A549 (cell line): Measurements from ENCODE around the gene KREMEN1.

Experiments used
- BHLHE40 ChIP-seq: IDR thresholded peaks from 2 replicates; pipeline ENCODE4 v1.6.1; 2012; ENCODE audit warnings: low read depth, low read length, inconsistent platforms
- CEBPB ChIP-seq, 2 experiments: fragments of >200 bp in 1 of 2; sonication (Bioruptor Twin) in 1 of 2; formaldehyde crosslinking in 1 of 2; IDR thresholded peaks; 2 replicates each; pipeline ENCODE4 v1.6.1; 2012 to 2016
- CHD2 ChIP-seq: fragments of 150-350 bp; IDR thresholded peaks from 2 replicates; pipeline ENCODE4 v1.6.1; 2014; ENCODE audit warnings: low read length; ENCODE audit not compliant: partially characterized antibody
- EP300 ChIP-seq, 2 experiments: fragments of >200 bp; sonication (Bioruptor Twin); formaldehyde crosslinking; IDR thresholded peaks; 2 replicates in 1 of 2; 3 replicates in 1 of 2; pipeline ENCODE4 v1.6.1; 2016 to 2017
- JUN ChIP-seq, 2 experiments: fragments of >200 bp; sonication (Bioruptor Twin); formaldehyde crosslinking; IDR thresholded peaks; 2 replicates in 1 of 2; 3 replicates in 1 of 2; pipeline ENCODE4 v1.6.1; 2016 to 2017
- MAX ChIP-seq: IDR thresholded peaks from 2 replicates; pipeline ENCODE4 v1.6.1; 2012
- NR3C1 ChIP-seq: fragments of >200 bp; sonication (Bioruptor Twin); formaldehyde crosslinking; IDR thresholded peaks from 3 replicates; pipeline ENCODE4 v1.6.1; 2017
- POLR2A ChIP-seq: IDR thresholded peaks from 2 replicates; pipeline ENCODE4 v1.6.1; 2012; ENCODE audit warnings: mild to moderate bottlenecking, low read length
- RFX5 ChIP-seq: fragments of 450-650 bp; IDR thresholded peaks from 2 replicates; pipeline ENCODE4 v1.7.1; 2014; ENCODE audit warnings: antibody characterized with exemption, mild to moderate bottlenecking, moderate library complexity
- TP53 ChIP-seq: fragments of 250-450 bp; sonication (Bioruptor Pico); IDR thresholded peaks from 2 replicates; pipeline ENCODE4 v1.5.0; 2021; ENCODE audit warnings: mild to moderate bottlenecking, moderate library complexity
- TF ChIP-seq, protein P1 (sequence below): fragments of >200 bp; sonication (Bioruptor Twin); formaldehyde crosslinking; IDR thresholded peaks from 3 replicates; pipeline ENCODE4 v1.5.1; 2016

DNA sequence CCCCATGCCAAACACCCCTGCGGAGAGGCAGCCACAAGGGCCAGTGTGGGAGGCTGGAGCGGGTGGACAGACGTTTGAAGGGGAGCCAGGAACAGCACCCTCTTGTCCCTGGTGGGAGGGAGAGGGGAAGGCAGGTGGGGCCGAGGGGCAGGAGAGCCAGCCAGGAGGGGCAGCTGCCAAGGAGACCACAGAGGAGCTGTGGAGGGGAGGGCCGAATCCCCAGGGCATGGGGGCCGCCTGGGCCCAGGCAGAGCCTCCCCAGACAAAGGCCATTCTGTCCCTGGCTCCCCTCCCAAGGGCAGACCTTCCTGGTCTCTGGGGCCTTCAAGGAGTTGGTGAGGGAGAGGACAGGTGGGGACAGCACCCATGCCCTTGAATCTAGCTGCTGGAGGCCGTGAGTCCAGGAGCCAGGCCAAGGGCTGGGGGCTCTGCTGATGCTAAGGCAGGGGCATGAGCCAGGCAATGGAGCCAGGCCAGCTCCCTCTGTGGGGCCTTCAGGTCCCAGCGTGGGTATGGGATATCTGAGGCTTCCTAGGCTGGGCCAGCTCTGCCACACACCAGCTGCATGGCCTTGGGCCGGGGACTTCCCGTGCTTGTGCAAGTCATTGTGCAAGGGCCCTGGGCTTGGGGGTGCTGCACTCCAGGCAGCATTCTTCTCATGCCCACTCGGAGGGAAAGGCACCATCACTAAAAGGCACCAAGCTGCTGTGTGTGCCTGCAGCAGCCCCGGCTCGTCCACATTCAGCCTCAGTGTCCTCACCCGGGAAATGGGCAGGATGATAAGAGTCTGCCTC, 144.2 kb downstream of the KREMEN1 start:
- TF ChIP-seq NR3C1 (no peak), POLR2A (no peak), EP300 (IDR thresholded peaks at IDR 0.05) (no peak), CEBPB (IDR thresholded peaks at IDR 0.05) (no peak), JUN (IDR thresholded peaks at IDR 0.05) (no peak), RFX5 (no peak), MAX (no peak), CHD2 (no peak), BHLHE40 (no peak), TP53 (no peak)
- TF ChIP-seq, protein P1, sequence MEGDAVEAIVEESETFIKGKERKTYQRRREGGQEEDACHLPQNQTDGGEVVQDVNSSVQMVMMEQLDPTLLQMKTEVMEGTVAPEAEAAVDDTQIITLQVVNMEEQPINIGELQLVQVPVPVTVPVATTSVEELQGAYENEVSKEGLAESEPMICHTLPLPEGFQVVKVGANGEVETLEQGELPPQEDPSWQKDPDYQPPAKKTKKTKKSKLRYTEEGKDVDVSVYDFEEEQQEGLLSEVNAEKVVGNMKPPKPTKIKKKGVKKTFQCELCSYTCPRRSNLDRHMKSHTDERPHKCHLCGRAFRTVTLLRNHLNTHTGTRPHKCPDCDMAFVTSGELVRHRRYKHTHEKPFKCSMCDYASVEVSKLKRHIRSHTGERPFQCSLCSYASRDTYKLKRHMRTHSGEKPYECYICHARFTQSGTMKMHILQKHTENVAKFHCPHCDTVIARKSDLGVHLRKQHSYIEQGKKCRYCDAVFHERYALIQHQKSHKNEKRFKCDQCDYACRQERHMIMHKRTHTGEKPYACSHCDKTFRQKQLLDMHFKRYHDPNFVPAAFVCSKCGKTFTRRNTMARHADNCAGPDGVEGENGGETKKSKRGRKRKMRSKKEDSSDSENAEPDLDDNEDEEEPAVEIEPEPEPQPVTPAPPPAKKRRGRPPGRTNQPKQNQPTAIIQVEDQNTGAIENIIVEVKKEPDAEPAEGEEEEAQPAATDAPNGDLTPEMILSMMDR: no peak
